NCI-H510A (cell line): ENCODE results near the gene NOXO1.

Source experiments
- DNase-seq: peaks from one replicate; lab custom pipeline; 2025; lab: John Stamatoyannopoulos, UW

NOXO1 gene

GRCh38 chr16:1979271-1980029, 1.8 kb downstream of the NOXO1 start:
- no peak for DNase-seq

- no peak for DNase-seq
Measured at GRCh38 chr16:1978476-1979120, 2.7 kb downstream of the NOXO1 start.

- no peak for DNase-seq
Measured at GRCh38 chr16:1977875-1978268, 3.4 kb downstream of the NOXO1 start.

GRCh38 chr16:1976951-1977874, 4.1 kb downstream of the NOXO1 start:
- no peak for DNase-seq

- no peak for DNase-seq
Measured at GRCh38 chr16:1976216-1976520, 5.1 kb downstream of the NOXO1 start.

GRCh38 chr16:1975432-1976215, 5.6 kb downstream of the NOXO1 start:
- no peak for DNase-seq

GRCh38 chr16:1974157-1975070, 6.9 kb downstream of the NOXO1 start:
- DNase-seq, result no peak

GRCh38 chr16:1973461-1974156, 7.7 kb downstream of the NOXO1 start:
- no peak for DNase-seq

GRCh38 chr16:1972490-1972877, 8.8 kb downstream of the NOXO1 start:
- DNase-seq, result no peak

GRCh38 chr16:1971796-1972489, 9.3 kb downstream of the NOXO1 start, which contains the start of gene TBL3:
TSS of gene TBL3 (plus strand) at chr16:1972053. CDS start at chr16:1972165, 112 bp downstream.
- DNase-seq, result peak; percentile 81

- no peak for DNase-seq
Measured at GRCh38 chr16:1968146-1968953, 12.9 kb downstream of the NOXO1 start.

GRCh38 chr16:1966460-1966859, 14.8 kb downstream of the NOXO1 start, which contains the start of gene RNF151:
TSS of gene RNF151 (plus strand) at chr16:1966856. CDS start at chr16:1966882, 26 bp downstream.
- no peak for DNase-seq

GRCh38 chr16:1965396-1966001, 15.8 kb downstream of the NOXO1 start:
- no peak for DNase-seq

GRCh38 chr16:1964506-1965395, 16.5 kb downstream of the NOXO1 start, which contains the start of gene RPS2:
TSS of gene RPS2 (minus strand) at chr16:1964826. CDS start at chr16:1964625, 201 bp downstream.
- DNase-seq, result peak; percentile 90

- no peak for DNase-seq
Measured at GRCh38 chr16:1963806-1964505, 17.3 kb downstream of the NOXO1 start.
